NOMO-1 (cell line): ENCODE results near the gene USF3.

Experiments
- DNase-seq, 2 experiments: peaks; one replicate each; lab custom pipeline; 2025; ENCODE audit not compliant: unreplicated experiment in 2 of 2; lab: John Stamatoyannopoulos, UW

Gene USF3

DNA sequence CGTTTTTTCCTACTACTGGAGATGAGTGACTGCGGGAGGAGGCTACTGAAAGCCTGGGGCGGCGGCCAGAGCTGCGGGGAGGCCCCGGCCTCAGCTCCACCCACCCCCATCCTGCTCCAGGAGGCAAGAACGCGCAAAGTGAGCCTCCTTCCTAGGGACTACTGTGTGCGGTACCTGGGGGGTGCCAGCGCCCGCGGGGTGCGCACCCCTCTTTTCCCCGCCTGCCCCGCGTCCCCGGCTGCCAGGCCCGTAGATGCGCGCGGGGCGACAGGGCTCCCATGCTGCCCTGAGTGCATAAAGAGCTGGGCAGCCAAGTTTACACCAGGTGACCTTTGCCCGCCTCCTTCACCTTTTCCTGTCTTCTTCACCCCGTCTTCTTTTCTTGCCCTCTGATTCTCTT is 2.5 kb upstream of the USF3 start:
- no peak for DNase-seq

DNA sequence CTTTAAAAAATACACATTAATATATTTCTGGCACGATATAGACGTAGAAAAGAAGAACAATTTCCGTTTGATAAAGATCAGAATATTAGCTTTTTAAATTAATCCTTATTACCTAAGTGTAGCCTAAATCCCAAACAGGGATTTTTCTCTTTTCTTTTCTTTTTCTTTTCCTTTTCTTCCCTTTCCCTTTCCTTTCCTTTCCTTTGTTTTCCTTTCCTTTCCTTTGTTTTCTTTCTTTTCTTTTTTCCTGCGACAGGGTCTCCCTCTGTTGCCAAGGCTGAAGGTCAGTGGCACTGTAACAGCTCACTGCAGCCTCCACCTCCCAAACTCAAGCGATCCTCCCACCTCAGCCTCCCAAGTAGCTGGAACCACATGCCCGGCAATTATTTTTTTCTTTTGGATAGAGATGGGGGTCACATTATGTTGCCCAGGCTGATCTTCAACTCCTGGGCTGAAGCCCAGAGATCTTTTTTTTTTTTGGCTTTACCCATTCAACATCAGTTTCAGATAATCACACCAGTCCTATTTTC is 1.8 kb upstream of the USF3 start:
- no peak for DNase-seq

DNA sequence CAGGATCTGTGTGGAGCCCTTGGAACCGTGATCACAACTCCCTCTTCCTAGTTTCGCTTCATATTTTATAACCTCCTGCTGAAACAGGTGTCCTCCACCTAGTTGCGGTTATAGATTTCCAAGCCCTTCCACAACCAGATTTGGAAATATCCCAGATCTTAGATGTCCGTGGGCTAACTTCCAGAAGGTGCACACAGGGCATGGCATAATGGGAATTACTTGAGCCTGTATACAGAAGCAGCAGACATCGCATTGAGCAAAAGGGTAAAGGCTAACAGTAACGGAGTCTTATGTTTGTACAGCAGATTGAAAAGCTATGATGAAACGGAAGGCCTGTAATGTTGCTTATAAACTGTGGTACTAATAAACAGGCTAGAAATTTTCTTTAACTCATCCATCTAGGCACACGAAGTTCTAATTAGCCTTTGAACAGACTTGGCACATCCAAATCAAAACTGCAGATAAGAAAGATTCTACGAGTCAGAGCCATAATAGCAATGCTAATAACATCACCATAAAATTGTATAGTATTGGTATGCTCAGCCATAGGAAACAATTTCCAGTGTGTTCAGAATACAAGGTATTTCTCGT is 1.2 kb upstream of the USF3 start:
- DNase-seq = peak in 1 of 2 experiments; percentile 14

DNA sequence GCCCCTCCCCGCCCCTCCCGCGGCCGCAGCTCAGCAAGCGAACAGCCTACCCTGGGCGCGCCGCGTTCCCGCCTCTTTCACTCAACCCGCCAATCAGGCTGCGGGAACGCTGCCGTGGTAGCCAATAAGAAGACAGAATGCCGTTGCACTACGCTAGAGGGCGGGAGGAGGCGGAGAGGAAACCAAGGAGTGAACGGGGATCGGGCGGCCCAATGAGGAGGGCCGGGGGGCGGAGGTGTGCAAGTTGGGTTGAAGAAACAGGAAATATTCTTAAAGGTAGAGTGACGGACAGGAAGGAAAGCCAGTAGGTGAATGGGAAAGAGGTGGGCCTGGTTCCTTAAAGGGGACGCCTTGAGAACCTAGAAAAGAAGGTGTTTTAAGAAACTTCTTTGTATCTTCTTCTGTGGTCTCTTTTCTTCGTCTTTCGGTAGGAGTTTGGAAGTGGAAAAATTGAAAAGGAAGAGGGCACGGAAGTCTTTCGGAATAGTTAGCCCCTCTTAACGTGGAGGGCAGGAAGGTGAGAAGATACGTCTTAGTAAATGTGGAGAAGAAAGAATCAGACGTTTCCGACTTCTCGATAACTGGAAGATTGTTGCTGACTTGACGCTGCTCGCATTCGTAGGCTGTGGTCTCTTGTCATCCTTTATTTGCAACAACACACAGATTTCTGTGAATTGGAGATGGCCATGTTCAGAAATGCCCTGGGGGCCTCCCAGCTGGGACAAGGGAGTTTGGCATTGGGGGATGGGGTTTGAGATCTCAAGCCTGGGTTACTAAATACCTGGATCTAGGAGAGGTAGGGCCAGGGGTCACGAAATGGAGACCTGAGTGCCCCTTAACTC is 437 bp upstream of the USF3 start:
- peak; percentile 99 to 100 for DNase-seq

DNA sequence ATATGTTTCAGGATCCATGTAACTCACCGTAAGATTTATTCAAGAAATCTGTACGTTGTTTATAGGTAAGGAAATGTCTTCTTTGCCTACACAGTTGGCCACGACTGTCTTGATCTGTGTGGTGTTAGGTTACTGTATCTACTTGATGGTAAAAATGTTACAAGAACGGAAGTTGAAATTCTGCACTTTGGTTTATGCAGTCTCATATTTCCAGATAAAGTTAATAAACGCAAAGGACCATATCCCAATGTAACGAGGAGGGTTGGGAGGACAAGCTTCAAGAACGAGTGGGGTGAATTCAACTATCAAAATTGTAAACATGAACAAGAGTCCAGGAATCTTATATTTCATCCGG is 1.0 kb downstream of the USF3 start:
- DNase-seq = peak in 1 of 2 experiments; percentile 48

DNA sequence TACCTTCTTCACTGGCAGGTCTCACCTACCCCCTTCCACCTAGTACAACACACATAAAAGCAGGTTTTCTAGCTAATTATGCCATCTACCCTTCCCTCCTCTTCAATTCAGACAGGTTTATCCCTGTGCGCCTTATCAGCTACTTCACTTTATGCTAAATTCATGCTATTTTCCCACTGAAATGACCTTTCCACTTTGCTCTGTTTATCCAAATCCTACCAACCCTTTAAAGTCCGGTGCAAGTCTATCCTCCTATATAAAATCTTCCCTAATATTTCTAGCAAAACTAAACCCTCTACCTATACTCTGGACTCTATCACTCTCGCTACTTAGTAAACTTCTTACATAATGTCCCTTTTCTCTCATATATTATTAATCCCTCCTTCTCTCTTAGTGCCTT is 6.0 kb downstream of the USF3 start:
- no peak for DNase-seq

DNA sequence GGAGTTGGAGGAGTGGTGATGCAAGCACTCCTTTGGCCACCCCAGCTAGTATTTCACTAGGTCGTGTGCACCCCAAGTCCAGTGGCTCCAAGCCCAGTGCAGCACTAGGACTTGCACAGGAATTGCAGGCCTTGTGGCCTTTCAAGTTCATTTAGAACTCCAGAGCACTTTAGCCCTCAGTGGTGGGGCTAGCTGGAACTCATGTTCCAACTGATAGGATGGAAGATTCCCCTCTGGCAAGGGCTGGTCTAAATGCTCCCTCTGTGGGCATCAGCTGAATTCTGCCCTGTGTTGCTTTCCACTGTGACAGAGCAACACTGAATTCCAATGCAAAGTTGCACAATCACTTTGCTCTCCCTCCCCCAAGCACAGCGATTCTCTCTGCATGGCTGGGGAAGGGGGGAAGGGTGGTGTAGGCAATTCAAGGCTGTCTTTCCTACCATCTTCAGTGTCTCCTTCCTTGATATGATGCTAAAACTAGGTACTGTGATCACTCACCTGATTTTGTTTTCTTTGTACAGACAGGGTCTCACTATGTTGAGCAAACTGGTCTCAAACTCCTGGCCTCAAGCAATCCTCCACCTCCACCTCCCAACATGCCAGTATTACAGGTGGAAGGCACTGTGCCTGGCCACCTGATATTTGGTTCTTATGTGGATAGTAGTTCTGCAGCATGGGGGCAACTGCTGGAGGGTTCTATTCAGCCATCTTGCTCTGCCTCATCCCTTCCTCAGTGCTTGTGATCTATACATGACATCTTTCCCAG is 10.3 kb downstream of the USF3 start:
- peak in 1 of 2 experiments; percentile 18 for DNase-seq

DNA sequence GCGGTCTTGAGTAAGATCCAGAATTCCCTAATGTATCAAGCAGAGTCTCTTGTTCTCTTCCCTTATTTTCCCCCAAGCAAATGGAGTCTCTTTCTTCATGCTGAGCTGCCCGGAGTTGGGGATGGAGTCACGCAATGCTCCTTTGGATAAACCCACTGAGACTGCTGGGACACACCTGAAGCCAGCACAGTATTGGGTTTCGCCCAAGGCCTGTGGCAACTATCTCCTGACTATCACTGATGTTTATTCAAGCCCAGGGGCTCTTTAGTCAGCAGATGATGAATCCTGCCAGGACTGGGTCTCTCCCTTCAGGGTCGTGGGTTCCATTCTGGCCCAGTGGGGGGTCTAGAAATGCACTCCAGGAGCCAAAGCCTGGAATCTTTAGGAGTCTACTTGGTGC is 11.3 kb downstream of the USF3 start:
- no peak for DNase-seq

DNA sequence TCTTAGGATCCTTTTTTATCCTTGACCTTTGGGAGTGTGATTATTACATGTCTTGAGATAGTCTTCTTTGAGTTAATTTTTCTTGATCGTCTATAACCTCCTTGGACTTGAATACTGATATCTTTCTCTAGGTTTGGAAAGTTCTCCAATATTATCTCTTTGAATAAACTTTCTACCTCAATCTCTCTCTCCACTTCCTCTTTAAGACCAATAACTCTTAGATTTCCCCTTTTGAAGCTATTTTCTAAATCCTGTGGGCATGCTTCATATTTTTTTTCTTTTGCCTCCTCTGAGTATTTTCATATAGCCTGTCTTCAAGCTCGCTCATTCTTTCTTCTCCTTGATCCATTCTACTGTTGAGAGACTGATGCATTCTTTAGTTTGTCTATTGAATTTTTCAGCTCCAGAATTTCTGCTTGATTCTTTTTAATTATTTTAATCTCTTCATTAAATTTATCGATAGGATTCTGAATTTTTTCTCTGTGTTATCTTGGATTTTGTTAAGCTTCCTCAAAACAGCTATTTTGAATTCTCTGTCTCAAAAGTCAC is 12.1 kb downstream of the USF3 start:
- peak in 1 of 2 experiments; percentile 69 for DNase-seq

DNA sequence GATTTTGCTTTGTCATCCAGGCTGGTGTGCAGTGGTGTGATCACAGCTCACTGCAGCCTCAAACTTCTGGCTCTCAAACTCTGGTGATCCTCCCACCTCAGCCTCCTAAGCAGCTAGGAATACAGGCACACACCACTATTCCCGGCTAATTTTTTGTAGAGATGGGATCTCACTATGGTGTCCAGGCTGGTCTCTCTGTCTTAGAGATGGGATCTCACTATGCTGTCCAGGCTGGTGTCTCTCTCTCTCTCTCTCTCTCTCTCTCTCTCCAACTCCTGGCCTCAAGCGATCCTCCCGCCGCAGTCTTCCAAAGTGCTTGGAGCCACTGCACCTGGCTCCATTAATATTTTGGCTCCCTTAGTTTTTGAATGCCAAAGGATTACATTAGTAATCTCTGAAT is 17.7 kb downstream of the USF3 start:
- no peak for DNase-seq

DNA sequence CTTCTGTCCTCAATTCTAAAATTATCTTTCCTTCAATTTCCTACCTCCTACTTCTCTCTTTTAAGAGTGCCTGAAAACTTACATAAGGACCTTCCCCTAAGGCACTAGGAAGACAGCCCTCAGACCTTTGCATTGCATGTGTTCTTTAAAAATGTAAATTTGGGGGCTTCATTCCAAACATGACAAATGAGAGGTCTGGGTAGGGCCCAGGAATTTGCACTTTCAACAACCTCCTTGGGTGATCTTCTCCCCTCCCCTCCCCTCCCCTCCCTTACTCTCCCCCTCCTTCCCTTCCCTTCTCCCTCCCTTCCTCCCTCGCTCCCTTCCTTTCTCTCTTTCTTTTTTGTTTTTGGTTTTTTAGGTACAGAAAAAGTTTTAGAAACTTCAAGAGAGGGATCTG is 18.7 kb downstream of the USF3 start:
- DNase-seq = no peak

DNA sequence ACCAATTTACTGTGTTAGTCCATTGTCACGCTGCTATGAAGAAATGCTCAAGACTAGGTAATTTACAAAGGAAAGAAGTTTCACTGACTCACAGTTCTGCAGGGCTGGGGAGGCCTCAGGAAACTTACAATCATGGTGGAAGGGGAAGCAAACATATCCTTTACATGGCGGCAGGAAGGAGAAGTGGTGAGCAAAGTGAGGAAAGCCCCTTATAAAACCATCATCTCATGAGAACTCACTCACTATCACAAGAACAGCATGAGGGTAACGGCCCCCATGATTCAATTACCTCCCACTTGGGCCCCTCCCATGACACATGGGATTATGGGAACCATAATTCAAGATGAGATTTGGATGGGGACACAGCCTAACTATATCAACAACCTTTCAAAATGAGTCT is 20.2 kb downstream of the USF3 start:
- DNase-seq = no peak

DNA sequence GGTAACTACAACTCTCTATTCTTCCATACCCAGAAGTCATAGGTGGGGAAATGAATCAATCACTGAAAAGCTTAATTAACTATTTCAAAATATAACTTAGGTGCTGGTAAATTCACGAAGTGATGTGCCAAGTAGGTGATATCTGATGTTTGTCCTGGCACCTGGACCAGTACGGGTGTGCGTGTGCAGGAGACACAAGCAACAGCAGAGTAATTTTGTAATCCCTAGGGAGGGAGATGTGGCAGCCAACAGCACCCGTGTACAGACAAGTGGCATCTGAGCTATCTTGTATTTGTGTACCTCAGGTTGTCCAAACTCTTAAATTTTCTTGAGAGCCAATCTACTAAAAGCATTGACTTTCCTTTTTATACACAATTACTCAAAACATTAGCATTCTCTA is 22.8 kb downstream of the USF3 start:
- no peak for DNase-seq

DNA sequence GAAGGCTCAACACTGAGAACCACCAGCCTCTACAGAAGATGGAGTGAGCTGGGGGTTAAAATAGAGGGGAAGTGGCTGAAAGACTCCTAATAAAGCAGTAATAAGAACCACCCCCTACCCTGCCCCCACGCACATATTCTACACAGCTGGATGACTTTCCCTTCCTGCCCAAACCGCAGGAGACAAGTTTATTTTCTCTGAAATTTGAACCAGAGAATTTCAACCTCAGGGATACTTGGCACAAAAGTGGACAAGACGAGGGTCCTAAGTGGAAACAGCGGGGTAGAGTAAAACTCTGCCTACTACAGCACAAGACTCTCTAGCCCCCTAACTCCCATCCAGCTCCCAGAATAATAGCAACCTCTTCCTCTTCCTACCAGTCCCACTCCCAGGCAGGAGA is 28.4 kb downstream of the USF3 start:
- DNase-seq = no peak

DNA sequence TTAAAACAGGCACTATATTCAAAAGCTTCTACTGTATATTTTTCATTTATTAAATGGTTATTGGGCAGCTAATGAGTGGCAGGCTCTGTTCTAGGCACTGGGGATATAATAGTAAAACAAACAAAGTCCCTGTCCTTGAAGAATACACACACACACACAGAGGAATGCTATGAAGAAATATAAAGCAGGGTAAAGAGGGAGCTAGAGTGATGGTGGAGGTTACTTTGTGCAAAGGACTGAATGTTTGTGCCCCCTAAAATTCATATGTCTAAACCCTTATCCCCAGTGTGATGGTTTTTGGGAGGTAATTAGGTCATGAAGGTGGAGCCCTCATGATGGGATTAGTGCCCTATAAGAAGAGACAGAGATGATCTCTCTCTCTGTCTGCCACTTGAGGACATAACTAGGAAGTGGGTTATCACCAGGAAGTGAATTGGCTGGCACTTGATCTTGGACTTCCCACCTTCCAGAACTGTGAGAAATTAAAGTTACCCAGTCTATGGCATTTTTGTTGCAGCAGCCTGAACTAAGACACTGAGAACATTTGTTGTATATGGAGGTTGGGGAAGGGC is 31.8 kb downstream of the USF3 start:
- no peak for DNase-seq

DNA sequence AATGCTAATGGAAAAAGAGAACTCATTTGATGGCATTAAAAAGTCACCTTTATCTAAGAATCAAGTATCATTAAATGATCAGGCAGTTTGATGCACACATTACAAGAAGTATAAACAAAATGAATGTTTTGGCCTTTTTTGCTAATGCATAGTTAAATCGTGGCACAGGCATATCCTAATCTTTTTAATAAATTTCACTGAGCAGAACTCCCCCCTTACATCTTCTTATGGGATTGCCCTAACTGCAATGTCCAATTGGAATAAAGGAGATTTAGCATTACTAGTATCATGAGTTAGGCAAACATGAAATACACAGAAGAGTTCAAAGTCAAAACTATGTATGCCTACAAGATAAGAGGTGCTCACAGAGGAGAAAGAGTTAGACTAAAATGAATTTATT is 32.7 kb downstream of the USF3 start:
- DNase-seq = no peak

DNA sequence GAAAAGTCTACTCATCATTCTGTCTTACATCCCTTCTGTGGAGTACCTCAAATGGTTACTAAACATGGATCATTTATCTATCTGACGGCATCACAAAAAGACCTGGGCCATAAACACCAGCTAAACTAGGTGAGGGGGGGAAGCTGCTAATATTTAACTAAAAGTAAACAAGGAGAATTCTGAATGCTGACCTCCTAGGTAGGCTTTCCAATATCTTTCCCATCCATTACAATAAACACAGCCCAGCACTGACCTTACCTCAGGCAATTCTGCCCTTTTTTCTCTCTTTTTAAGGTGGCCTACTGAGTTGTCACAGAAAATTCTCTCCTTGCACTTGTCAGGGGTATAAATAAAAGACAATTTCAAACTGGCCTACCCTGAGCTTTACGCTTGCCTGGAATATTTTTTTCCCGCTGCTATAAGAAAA is 33.1 kb downstream of the USF3 start:
- no peak for DNase-seq

DNA sequence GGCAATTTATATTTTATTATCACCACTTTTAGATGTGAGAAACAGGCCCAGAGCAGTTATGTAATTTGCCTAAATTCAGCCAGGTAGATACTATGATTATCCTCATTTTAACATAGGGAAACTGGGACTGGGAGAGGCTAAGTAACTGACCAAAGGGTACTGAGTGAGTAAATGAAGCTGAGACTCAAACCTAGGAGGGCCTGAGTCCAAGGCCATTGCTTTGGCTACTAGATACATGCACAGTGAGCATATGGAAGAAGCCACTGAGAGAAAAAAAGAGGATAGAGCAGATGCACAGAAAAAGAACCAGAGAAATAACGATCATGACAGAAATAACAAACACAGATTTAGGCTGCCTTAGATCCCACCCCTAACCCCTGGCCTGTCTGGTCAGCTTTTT is 33.6 kb downstream of the USF3 start:
- DNase-seq = no peak

DNA sequence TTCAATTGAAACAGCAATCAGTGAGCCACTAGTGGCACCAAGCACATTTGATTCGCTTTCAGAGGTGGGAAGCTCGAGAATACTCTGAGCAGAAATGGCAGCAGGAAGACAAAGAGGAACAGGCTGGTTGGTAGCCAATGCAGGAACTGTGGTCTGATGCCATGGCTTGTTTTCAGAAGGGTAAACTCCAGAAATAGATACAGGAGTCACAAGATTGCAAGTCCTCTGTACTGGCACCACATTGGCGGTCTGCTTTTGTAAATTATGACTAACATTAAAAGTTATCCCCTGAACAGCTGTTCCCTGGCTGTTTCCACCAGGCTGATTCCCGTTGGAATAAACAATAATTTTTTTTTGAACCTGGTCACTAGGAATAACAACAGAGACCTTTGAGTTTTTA is 35.5 kb downstream of the USF3 start:
- DNase-seq = no peak

DNA sequence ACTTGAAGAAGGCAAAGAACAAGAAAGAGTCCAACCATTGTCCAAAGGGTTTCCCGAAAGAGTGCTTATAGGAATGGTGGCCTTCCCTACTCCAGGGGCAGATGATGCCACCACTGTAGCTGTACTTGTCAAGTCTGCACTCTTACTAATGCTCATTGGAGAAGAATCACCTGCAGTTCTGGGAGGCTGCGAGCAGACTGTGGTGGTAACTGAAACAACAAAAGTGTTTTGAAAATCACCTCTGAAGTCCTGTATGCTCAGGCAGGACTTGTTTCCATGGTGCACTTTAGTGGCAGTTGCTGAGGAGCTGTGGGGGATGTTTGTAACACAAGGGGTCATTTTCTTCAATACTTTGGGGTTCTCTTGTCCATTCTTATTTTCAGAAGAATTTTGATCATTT is 36.0 kb downstream of the USF3 start:
- DNase-seq = no peak

DNA sequence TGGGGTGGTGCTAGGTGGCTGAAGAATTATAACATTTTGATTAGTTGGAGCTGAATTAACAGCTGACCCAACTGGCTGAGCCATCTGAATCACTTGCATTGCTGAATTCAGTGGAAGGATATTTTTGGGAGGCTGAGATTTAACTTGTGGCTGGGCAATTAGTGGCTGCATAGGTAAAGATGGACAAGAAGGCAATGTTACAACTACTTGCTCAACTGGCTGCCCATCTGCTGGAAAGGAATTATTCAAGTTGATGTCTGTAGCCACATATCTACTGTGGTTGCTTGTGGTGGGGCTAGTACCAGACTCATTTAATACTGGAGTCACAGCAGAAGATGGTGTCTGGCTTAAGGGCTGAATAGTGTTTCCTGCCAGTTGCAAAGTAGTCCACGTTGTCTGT is 36.4 kb downstream of the USF3 start:
- DNase-seq = no peak
